ENCODE measurements around the gene KCNMB4. TPM values are rescaled to one million over a fixed set of nuclear protein-coding genes. Genes with fewer than 3 reads are reported as not detected.

Gene KCNMB4
- polyA plus RNA-seq, 2 of the 4 experiments (the other 2 are of a cell fraction), result 0.08 to 0.13 TPM

GRCh38 chr12:70467918-70468733 is 102.0 kb downstream of the KCNMB4 start:
- POLR2A ChIA-PET, result no interaction called here
- Histone ChIP-seq H3K4me2 (no peak overlapping the region), H3K4me1 (no peaks in the 10 kb centered on the region), H3K4me3 (no peak overlapping the region), H3K9me3 (peaks cover 7% of the 10 kb centered on the region; the same call in 1 of the 3 replicates), H3K27ac (no peak overlapping the region)
- WGBS (ENCODE audit: missing lambda C conversion rate), result 45% methylated on average over 10 of the region's 10 CpGs
- FAIRE-seq (no peak), DNase-seq (ENCODE audit: low read depth in 1 of 2, low spot score in 1 of 2) (no peak), ATAC-seq (no peak)
- no peak for TF ChIP-seq HOXA7 (CRISPR knock-in tag; IDR thresholded peaks at IDR 0.05)
- TF ChIP-seq HMGXB4 (CRISPR knock-in tag; IDR thresholded peaks at IDR 0.05; ENCODE audit: borderline replicate concordance), result no peak
- TF ChIP-seq RARB (CRISPR knock-in tag; IDR thresholded peaks at IDR 0.05), result no peak
- no peak for TF ChIP-seq ZSCAN20 (CRISPR knock-in tag; IDR thresholded peaks at IDR 0.05)
- TF ChIP-seq PBX3 (IDR thresholded peaks at IDR 0.05), result no peak
- TF ChIP-seq BHLHE40 (IDR thresholded peaks at IDR 0.05; ENCODE audit: low read depth, low read length), result no peak
- CTCF ChIA-PET, result interaction anchor here (0.8 to 1.3 kb wide), 2 partner anchors 57 to 589 kb away, joined by 3 read pairs; no protein-coding TSS in a partner anchor

- FAIRE-seq, result no peak
Measured at GRCh38 chr12:70468741-70469140, 102.7 kb downstream of the KCNMB4 start.

More at GRCh38 chr12:70468741-70469140, 102.7 kb downstream of the KCNMB4 start:
- POLR2A ChIA-PET, result no interaction called here
- no peaks in the 10 kb centered on the region for H3K4me1 ChIP-seq
- DNase-seq (ENCODE audit: low read depth in 1 of 2, low spot score in 1 of 2) (no peak), ATAC-seq (no peak)
- H3K4me3 ChIP-seq, result no peak overlapping the region
- no peak overlapping the region for H3K27ac ChIP-seq
- 40% methylated on average over 2 of the region's 3 CpGs for WGBS (ENCODE audit: missing lambda C conversion rate)
- no peak overlapping the region for H3K4me2 ChIP-seq
- TF ChIP-seq HES2 (IDR thresholded peaks at IDR 0.05) (no peak), EHMT2 (IDR thresholded peaks at IDR 0.05; ENCODE audit: low read depth) (no peak), NPAS2 (CRISPR knock-in tag; IDR thresholded peaks at IDR 0.05; ENCODE audit: borderline replicate concordance) (no peak), HOXB13 (CRISPR knock-in tag; IDR thresholded peaks at IDR 0.05; ENCODE audit: low read depth) (no peak), ZC3H11A (IDR thresholded peaks at IDR 0.05) (no peak), HEYL (CRISPR knock-in tag; IDR thresholded peaks at IDR 0.05) (no peak), BHLHE40 (IDR thresholded peaks at IDR 0.05; ENCODE audit: low read depth, low read length) (no peak), ZSCAN20 (CRISPR knock-in tag; IDR thresholded peaks at IDR 0.05) (no peak), HOXB5 (CRISPR knock-in tag; IDR thresholded peaks at IDR 0.05) (no peak), ELK1 (IDR thresholded peaks at IDR 0.05; ENCODE audit: low read depth, low read length) (no peak), TFCP2L1 (CRISPR knock-in tag; IDR thresholded peaks at IDR 0.05) (no peak), NFE2L2 (conservative IDR thresholded peaks at IDR 0.05; ENCODE audit: low read length) (no peak), FOSB (CRISPR knock-in tag; IDR thresholded peaks at IDR 0.05) (no peak), PBX3 (IDR thresholded peaks at IDR 0.05) (no peak), PHF8 (IDR thresholded peaks at IDR 0.05; ENCODE audit: borderline replicate concordance, low read depth) (no peak), GATA3 (IDR thresholded peaks at IDR 0.05; ENCODE audit: borderline replicate concordance) (no peak), KDM5A (IDR thresholded peaks at IDR 0.05) (no peak), JUNB (IDR thresholded peaks at IDR 0.05) (no peak), ATOH8 (CRISPR knock-in tag; IDR thresholded peaks at IDR 0.05; ENCODE audit: low read depth) (no peak)
- H3K9me3 ChIP-seq, result peaks cover 2% of the 10 kb centered on the region; the same call in 1 of the 3 replicates
- CTCF ChIA-PET, result no interaction called here
